Epithelial cell of esophagus (primary cell): ENCODE data around the gene ATIC.

Source experiments
- DNase-seq: peaks from one replicate; pipeline ENCODE4 v3.0.0; 2010; ENCODE audit warnings: low read depth
- H3K4me3 ChIP-seq: 2 replicates; pipeline ENCODE4 v1.5.1; 2011; ENCODE audit warnings: mild to moderate bottlenecking, low read length, control low read depth
- TF ChIP-seq, protein P1 (sequence below): IDR thresholded peaks from 2 replicates; pipeline ENCODE4 v1.5.1; 2011; ENCODE audit warnings: low read depth, mild to moderate bottlenecking, low read length, control low read depth, inconsistent platforms; ENCODE audit not compliant: insufficient read depth; ENCODE audit errors: missing control alignments

Gene ATIC

GRCh38 chr2:215272918-215273317 is 38.9 kb upstream of the ATIC start:
- TF ChIP-seq, protein P1, sequence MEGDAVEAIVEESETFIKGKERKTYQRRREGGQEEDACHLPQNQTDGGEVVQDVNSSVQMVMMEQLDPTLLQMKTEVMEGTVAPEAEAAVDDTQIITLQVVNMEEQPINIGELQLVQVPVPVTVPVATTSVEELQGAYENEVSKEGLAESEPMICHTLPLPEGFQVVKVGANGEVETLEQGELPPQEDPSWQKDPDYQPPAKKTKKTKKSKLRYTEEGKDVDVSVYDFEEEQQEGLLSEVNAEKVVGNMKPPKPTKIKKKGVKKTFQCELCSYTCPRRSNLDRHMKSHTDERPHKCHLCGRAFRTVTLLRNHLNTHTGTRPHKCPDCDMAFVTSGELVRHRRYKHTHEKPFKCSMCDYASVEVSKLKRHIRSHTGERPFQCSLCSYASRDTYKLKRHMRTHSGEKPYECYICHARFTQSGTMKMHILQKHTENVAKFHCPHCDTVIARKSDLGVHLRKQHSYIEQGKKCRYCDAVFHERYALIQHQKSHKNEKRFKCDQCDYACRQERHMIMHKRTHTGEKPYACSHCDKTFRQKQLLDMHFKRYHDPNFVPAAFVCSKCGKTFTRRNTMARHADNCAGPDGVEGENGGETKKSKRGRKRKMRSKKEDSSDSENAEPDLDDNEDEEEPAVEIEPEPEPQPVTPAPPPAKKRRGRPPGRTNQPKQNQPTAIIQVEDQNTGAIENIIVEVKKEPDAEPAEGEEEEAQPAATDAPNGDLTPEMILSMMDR, result no peak
- H3K4me3 ChIP-seq, result no peak overlapping the region
- DNase-seq, result no peak

DNA sequence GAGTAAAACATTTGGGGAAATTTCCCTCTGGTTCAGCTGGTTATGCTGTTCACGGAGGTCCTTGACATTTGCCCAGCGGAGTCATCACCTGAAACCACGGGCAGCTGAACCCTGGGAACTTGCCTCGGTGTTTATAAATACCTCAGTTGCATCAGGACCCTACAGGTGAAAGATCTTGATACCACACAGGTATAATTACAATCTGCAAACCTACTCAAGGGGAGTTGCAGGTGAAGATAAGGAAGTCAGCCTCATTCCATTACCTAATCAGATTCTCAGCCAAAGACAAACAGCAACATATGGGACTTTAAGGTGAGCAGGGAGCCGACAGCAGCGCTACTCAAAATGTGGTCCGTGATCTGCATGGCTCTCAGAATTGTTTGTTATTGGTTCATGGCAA is 37.0 kb upstream of the ATIC start:
- no peak for DNase-seq
- no peak overlapping the region for H3K4me3 ChIP-seq
- TF ChIP-seq, protein P1, result no peak

DNA sequence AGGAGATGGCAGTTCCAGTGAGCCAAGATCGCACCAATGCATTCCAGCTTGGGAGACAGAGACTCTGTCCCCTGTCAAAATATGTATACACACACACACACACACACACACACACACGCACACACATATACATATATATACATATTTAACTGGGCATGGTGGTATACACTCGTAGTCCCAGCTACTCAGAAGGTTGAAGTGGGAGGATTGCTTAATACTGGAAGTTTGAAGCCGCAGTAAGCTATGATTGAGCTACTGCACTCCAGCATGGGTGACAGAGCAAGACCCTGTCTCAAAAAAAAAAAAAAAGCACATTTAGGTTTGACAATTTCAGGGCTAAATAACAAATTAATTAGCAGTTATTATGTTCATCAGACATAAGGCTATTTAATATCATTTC is 36.0 kb upstream of the ATIC start:
- TF ChIP-seq, protein P1, result no peak
- DNase-seq, result no peak
- no peak overlapping the region for H3K4me3 ChIP-seq

DNA sequence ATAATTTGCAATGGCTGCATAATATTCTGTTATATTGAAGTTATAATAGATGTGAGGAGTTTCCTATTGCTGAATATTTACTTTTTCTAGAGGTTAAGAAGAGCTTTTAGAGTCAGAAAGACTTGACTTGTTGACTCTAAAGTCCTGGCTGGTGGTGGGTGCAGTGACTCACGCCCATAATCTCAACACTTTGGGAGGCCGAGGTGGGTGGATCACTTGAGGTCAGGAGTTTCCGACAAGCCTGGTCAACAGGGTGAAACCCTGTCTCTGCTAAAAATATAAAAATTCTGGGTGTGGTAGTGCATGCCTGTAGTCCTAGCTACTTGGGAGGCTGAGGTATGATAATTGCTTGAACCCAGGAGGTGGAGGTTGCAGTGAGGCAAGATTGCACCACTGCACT is 33.9 kb upstream of the ATIC start:
- no peak overlapping the region for H3K4me3 ChIP-seq
- DNase-seq, result no peak
- TF ChIP-seq, protein P1, result no peak

DNA sequence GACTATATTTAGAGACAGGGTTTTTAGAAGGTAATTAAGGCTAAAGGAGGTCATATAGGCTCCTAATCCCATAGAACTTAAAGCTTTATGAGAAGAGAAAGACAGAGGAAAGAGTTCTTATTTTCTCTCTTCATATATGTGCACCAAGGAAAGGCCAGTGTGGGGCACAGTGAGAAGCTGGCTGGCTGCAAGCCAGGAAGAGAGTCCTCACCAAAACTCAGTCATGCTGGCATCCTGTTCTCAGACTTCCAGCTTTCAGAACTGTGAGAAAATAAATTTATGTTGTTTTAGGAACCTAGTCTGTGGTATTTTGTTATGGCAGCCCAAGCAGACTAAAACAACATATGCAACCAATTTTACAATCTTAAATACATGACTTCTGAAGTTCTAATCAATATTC is 31.5 kb upstream of the ATIC start:
- H3K4me3 ChIP-seq, result no peak overlapping the region
- no peak for DNase-seq
- TF ChIP-seq, protein P1, result no peak

GRCh38 chr2:215283221-215283620 is 28.6 kb upstream of the ATIC start:
- TF ChIP-seq, protein P1, result no peak
- DNase-seq, result no peak
- no peak overlapping the region for H3K4me3 ChIP-seq

- no peak for DNase-seq
- no peak overlapping the region for H3K4me3 ChIP-seq
- TF ChIP-seq, protein P1, result no peak
These were observed 25.6 kb upstream of the ATIC start for GRCh38 chr2:215286309-215286708.
